Measurements from ENCODE around the gene NFATC2IP. TPM values are rescaled to one million over a fixed set of nuclear protein-coding genes. Genes with fewer than 3 reads are reported as not detected.
"Not testable (repeated sequence)": the region's sequence is repeated elsewhere in the genome, so short reads cannot be mapped to it uniquely, and the experiment has no call there.

Gene NFATC2IP
- total RNA-seq, 2 experiments from 2014 or later = 69.2 to 72.7 TPM

DNA sequence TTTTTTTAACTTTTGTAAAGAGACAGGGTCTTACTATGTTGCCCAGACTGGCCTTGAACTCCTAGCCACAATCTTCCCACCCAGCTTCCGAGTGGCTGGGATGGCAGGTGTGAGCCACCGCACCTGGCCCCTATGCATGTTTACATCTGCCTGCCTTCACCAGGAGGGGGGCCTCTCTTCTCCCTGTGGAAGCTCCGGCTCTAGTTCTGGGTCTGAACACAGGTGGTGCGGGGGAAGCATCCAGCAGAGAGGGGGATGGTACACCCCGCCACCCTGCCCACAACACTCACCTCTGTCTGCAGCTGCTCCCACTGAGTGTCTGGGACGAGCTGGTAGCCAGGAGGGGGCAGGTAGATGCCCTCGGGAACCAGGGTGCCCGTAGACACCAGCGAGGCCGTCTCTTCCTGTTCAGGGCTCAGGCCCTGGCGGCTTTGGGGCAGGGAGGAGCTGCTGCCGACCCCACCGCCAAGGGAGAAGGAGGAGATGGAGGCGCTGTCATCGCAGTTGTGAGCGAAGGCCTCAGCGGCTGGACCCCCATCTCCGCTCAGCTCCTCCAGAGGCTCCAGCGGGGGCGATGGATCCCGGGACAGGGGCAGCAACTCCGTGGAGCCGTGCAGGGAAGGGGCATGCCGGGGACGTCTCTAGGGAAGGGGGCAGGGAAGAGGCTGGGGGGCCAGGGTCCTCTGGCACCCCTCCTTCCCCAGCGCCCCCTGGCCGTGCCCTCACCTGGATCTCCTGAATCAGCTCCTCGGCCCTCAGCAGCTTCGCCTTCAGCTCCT is 36.6 kb upstream of the NFATC2IP start:
- Mint-ChIP-seq H3K4me1 (peaks cover 3% of the 10 kb centered on the region), H3K27ac (no peak overlapping the region), H3K9me3 (ENCODE audit: low read depth) (no peaks in the 10 kb centered on the region), H3K36me3 (ENCODE audit: low read depth) (peaks cover 24% of the 10 kb centered on the region), H3K4me3 (no peak overlapping the region), H3K27me3 (no peaks in the 10 kb centered on the region)
- ChIA-PET POLR2A (no interaction called here), CTCF (interaction anchor here (0.8 kb wide), 1 partner anchor 267 kb away, joined by 3 read pairs; no protein-coding TSS in a partner anchor)
- ATAC-seq (no peak), DNase-seq (no peak)
- intact Hi-C loops (cut with DNase I, micrococcal nuclease) = no loop called here

DNA sequence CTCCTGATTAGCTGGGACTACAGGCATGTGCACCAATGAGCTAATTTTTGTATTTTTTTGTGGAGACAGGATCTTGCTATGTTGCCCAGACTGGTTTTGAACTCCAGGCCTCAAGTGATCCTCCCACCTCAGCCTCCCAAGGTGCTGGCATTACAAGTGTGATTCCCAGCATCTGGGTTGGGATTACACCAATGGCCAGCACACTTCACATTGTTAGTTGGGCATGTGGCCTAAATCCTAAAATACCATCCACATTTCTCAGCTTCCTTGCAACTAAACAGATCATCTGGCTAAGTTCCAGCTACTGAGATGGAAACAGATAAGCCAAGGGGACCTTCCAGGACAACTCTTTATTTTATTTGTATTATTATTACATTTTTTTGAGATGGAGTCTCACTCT is 35.6 kb upstream of the NFATC2IP start:
- no peaks in the 10 kb centered on the region for H3K9me3 Mint-ChIP-seq (ENCODE audit: low read depth)
- H3K27me3 Mint-ChIP-seq = no peaks in the 10 kb centered on the region
- H3K36me3 Mint-ChIP-seq (ENCODE audit: low read depth) = peaks cover 25% of the 10 kb centered on the region
- CTCF ChIA-PET = interaction anchor here (1.2 to 1.3 kb wide), 2 partner anchors 9 to 59 kb away, joined by 3 read pairs; no protein-coding TSS in a partner anchor
- H3K27ac Mint-ChIP-seq = no peak overlapping the region
- peaks cover 2% of the 10 kb centered on the region for H3K4me1 Mint-ChIP-seq
- intact Hi-C loops (cut with DNase I, micrococcal nuclease) = no loop called here
- DNase-seq = no peak
- no peak overlapping the region for H3K4me3 Mint-ChIP-seq
- POLR2A ChIA-PET = no interaction called here
- ATAC-seq = no peak

DNA sequence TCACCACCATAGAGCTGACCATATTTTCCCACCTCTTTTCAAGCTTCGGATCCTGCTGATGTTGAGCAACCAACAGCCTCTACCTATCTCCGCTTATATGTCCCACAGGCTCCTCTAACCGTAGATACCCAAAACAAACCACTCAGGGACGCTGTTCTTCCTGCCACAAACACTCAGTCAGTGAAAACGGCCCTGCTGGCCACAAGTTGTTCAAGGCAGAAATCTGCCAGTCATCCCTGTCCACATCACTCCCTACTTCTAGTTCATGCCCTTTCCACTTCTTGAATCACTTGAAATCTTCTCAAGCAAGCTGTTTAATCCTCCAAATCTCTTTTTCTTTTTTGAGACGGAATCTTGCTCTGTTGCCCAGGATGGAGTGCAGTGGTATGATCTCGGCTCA is 33.6 kb upstream of the NFATC2IP start:
- Mint-ChIP-seq H3K4me3 (no peak overlapping the region), H3K27ac (no peak overlapping the region), H3K36me3 (ENCODE audit: low read depth) (peaks cover 24% of the 10 kb centered on the region), H3K27me3 (no peaks in the 10 kb centered on the region), H3K9me3 (ENCODE audit: low read depth) (no peaks in the 10 kb centered on the region), H3K4me1 (no peaks in the 10 kb centered on the region)
- ATAC-seq (no peak), DNase-seq (no peak)
- CTCF ChIA-PET = interaction anchor here (1.0 kb wide), 1 partner anchor 12 kb away, joined by 3 read pairs; no protein-coding TSS in a partner anchor
- POLR2A ChIA-PET = interaction anchor here (0.6 kb wide), 1 partner anchor 19 kb away, joined by 6 read pairs; no protein-coding TSS in a partner anchor
- intact Hi-C loops (cut with DNase I, micrococcal nuclease) = no loop called here

DNA sequence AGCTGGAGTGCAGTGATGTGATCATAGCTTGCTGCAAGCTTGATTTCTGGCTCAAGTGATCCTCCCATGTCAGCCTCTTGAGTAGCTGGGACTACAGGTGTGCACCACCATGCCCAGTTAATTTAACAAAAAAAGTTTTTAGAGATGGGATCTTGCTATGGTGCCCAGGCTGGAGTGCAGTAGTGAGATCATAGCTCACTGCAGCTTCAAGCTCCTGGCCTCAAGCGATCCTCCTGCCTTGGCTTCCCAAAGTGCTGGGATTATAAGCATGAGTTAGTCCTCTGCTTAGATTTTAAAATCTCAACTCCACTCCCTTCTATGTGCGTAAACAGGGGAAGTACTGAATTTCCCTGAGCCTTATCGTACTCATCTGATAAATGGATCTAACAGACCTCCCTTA is 32.0 kb upstream of the NFATC2IP start:
- CTCF ChIA-PET = interaction anchor here (0.6 to 2.1 kb wide), 2 partner anchors 19 to 26 kb away, joined by 3 to 12 read pairs; no protein-coding TSS in a partner anchor
- Mint-ChIP-seq H3K4me3 (no peak overlapping the region), H3K4me1 (peaks cover 3% of the 10 kb centered on the region), H3K27ac (no peak overlapping the region), H3K27me3 (no peaks in the 10 kb centered on the region), H3K9me3 (ENCODE audit: low read depth) (no peaks in the 10 kb centered on the region), H3K36me3 (ENCODE audit: low read depth) (peaks cover 22% of the 10 kb centered on the region)
- POLR2A ChIA-PET = no interaction called here
- no peak for ATAC-seq
- no peak for DNase-seq
- intact Hi-C loops (cut with DNase I, micrococcal nuclease) = no loop called here

DNA sequence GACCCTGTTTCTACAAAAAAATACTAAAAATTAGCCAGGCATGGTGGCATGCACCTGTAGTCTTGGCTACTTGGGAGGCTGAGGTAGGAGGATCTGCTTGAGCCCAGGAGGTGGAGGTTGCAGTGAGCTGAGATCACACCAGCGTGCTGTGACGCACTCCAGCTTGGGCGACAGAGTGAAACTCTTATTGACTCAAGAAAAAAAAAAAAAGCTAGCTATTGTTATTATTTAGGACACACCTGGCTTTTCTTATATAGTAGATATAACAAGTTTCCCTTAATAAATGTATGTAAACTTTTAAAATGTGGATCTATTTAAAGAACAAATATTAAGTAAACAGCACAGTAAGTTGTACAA is 27.5 kb upstream of the NFATC2IP start:
- POLR2A ChIA-PET = interaction anchor here (0.6 to 1.1 kb wide), 3 partner anchors 13 to 71 kb away, joined by 3 to 4 read pairs (median 3); no protein-coding TSS in a partner anchor
- intact Hi-C loops (cut with DNase I, micrococcal nuclease) = loop anchor here (5.0 to 10.0 kb wide), 2 partner anchors 46 to 1142 kb away; partner anchors contain the start of genes ALDOA (in 1 of the 2) and ATP2A1 (in 1 of the 2)
- H3K36me3 Mint-ChIP-seq (ENCODE audit: low read depth) = peaks cover 8% of the 10 kb centered on the region
- H3K27me3 Mint-ChIP-seq = no peaks in the 10 kb centered on the region
- peak overlapping the region; percentile 32 for H3K4me3 Mint-ChIP-seq
- peaks cover 14% of the 10 kb centered on the region for H3K4me1 Mint-ChIP-seq
- CTCF ChIA-PET = interaction anchor here (0.7 to 0.9 kb wide), 2 partner anchors 15 to 22 kb away, joined by 4 read pairs; no protein-coding TSS in a partner anchor
- no peak overlapping the region for H3K27ac Mint-ChIP-seq
- DNase-seq (no peak), ATAC-seq (no peak)
- H3K9me3 Mint-ChIP-seq (ENCODE audit: low read depth) = no peaks in the 10 kb centered on the region

DNA sequence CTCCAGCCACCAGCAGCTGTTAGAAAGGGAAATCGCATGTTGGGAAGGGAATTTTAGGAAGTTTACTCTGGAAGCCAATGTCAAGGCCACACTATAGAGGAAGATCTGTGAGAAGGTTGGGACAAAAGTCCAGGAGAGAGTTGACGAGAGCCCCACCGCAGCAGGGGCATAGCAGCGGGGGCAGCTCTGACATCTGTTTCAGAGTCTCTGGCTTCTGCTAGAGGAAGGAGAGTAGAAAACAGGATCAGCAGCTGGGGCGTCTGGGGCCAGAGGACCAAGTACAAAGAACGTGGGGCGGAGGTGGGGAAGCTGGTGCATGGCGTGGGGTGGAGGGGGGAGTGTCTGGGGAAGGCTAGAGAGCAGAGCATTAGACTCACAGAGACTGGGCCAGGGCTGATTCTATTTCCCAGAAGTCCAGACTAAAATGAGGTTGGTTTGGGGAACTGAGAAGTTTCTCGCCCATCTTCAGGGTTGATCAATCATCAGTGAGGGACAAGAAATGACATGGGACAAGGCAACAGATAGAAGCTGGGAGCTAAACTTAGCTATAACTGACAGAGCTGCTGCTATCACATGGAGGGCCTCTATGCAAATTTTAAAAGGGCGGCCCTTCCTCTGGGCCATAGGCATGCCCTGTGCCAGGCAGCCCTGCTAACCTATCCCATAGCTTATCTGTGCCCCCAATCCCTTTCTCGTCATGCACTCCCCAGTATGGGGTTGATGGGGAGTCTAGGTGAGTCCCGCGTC is 26.9 kb upstream of the NFATC2IP start:
- peak overlapping the region; percentile 42 for H3K27ac Mint-ChIP-seq
- H3K27me3 Mint-ChIP-seq = no peaks in the 10 kb centered on the region
- ChIA-PET POLR2A (interaction anchor here (0.6 to 1.1 kb wide), 2 partner anchors 13 to 70 kb away, joined by 3 read pairs; no protein-coding TSS in a partner anchor), CTCF (interaction anchor here (0.6 to 0.7 kb wide), 2 partner anchors 14 to 50 kb away, joined by 3 to 4 read pairs; no protein-coding TSS in a partner anchor)
- no peak for DNase-seq
- H3K36me3 Mint-ChIP-seq (ENCODE audit: low read depth) = peaks cover 7% of the 10 kb centered on the region
- intact Hi-C loops (cut with DNase I, micrococcal nuclease) = loop anchor here (5.0 to 10.0 kb wide), 2 partner anchors 47 to 1141 kb away; partner anchors contain the start of genes ALDOA (in 1 of the 2) and ATP2A1 (in 1 of the 2)
- H3K4me3 Mint-ChIP-seq = peak overlapping the region; percentile 87
- no peaks in the 10 kb centered on the region for H3K9me3 Mint-ChIP-seq (ENCODE audit: low read depth)
- H3K4me1 Mint-ChIP-seq = peaks cover 14% of the 10 kb centered on the region
- ATAC-seq = no peak

DNA sequence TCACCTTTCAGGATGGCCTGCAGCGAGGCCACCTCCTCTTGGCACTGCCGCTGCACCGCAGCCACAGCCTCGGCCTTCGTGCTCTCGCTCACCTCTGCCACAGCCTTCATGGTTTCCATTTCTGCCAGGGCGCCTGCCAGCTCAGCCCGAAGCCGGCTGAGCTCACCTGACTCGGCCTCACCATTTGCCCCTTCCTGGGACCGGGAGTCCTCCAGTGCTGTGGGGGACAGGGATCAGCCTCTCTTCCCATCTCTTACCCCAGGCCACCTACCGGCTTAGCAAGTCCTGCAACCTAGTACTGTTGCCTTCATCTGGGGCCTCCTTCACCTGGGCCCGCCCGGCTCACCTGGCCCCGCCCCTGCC is 26.4 kb upstream of the NFATC2IP start:
- Mint-ChIP-seq H3K4me1 (peaks cover 14% of the 10 kb centered on the region), H3K27ac (peak overlapping the region; percentile 42), H3K27me3 (no peaks in the 10 kb centered on the region), H3K36me3 (ENCODE audit: low read depth) (peaks cover 7% of the 10 kb centered on the region), H3K4me3 (peak overlapping the region; percentile 87), H3K9me3 (ENCODE audit: low read depth) (no peaks in the 10 kb centered on the region)
- intact Hi-C loops (cut with DNase I, micrococcal nuclease) = loop anchor here (5.0 to 10.0 kb wide), 2 partner anchors 47 to 1140 kb away; partner anchors contain the start of genes ALDOA (in 1 of the 2) and ATP2A1 (in 1 of the 2)
- no peak for ATAC-seq
- no peak for DNase-seq
- CTCF ChIA-PET = no interaction called here
- POLR2A ChIA-PET = interaction anchor here (1.1 kb wide), 1 partner anchor 12 kb away, joined by 3 read pairs; no protein-coding TSS in a partner anchor

DNA sequence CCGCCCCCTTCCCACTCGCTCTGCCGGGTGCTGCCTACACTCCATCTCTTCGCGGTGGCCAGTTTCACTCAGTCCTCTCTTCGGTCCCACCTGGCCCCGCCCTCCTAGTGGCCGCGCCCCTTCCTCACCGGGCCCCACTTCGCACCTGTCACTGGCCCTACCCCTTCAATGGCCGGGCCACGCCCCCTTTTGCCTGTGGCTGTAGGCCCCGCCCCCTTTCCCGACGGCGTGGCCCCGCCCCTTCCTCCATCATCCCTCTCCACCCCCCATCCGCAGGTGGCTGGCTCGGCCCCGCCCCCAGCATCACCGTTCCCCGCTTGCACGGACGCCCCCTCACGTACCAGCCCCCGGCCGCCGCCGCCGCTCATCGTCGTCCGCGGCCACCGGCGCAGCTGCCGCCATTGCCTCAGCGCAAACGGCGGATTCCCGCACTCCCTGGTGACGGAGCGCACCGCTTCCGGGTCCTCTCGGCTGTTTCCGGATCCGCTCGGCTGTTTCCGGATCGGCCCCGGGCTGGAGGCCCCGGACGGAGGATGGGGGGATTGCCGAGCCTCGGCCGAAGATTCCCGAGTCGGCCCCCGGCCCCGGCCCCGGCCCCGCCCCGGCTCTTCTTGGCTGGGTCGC is 25.9 kb upstream of the NFATC2IP start, which contains the start of gene RABEP2:
Gene RABEP2 (minus strand): TSS at position 477 of the 624 bp plus-strand sequence. CDS start 75 bp downstream, at position 402.
- POLR2A ChIA-PET = no interaction called here
- no peaks in the 10 kb centered on the region for H3K9me3 Mint-ChIP-seq (ENCODE audit: low read depth)
- peaks cover 4% of the 10 kb centered on the region for H3K36me3 Mint-ChIP-seq (ENCODE audit: low read depth)
- peak; percentile 93 for ATAC-seq
- H3K4me1 Mint-ChIP-seq = peaks cover 14% of the 10 kb centered on the region
- H3K27me3 Mint-ChIP-seq = no peaks in the 10 kb centered on the region
- peak within 1 kb of the TSS; percentile 96 for H3K27ac Mint-ChIP-seq
- CTCF ChIA-PET = no interaction called here
- intact Hi-C loops (cut with DNase I, micrococcal nuclease) = loop anchor here (1.0 to 10.0 kb wide), 12 partner anchors 11 to 1140 kb away; partner anchors contain the start of genes SH2B1 (in 2 of the 2), ALDOA (in 1 of the 2), ATP2A1 (in 1 of the 2) and NFATC2IP (in 1 of the 2)
- DNase-seq = peak; percentile 99
- peak within 1 kb of the TSS; percentile 87 for H3K4me3 Mint-ChIP-seq

DNA sequence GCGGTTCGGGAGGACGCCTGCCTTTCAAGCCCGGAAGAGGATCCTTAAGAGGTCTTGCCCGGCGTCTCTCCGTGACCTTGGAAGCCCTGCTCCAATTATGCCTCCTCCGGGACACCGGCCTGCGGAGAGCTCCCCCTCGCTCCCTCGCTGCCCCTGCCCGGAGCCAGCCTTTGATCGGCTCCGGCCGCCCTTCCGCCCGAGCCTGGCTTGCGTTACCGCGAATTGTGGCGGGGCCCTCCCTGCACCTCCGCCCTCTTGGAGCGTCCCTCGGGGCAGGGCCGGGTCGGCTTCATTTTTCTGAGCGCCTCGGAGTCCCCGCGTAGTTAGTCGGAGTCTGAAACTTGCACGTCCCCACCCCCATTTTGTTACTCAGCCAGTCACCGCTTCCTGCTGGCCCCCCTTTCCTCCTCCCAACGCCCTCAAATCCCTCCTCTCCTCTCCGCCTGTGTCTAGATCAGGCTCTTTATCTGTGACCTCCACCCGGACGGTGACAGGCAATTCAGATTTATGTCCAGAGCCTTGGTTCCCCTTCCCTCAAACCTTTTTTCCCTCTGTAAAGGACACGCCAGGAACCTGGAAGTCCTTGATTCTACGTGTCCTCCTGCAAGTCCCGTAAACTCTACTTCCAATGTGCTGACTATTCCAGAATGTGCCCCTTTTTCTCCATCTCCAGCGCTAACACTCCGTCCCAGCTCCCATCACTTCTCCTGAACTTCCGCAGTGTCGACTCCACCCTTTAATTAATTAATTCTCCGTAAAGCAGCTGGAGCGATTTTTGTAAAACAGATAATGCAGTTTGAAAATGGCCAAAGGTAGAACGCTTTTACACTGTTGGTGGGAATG is 25.1 kb upstream of the NFATC2IP start:
- H3K9me3 Mint-ChIP-seq (ENCODE audit: low read depth) = no peaks in the 10 kb centered on the region
- DNase-seq (peak; percentile 92), ATAC-seq (peak; percentile 74)
- H3K27ac Mint-ChIP-seq = peak overlapping the region; percentile 96
- ChIA-PET POLR2A (no interaction called here), CTCF (interaction anchor here (1.8 to 2.4 kb wide), 2 partner anchors 11 to 19 kb away, joined by 7 to 10 read pairs; no protein-coding TSS in a partner anchor)
- H3K36me3 Mint-ChIP-seq (ENCODE audit: low read depth) = peaks cover 3% of the 10 kb centered on the region
- intact Hi-C loops (cut with DNase I, micrococcal nuclease) = loop anchor here (1.0 to 10.0 kb wide), 11 partner anchors 11 to 1139 kb away; partner anchors contain the start of genes SH2B1 (in 2 of the 2), ALDOA (in 1 of the 2), NFATC2IP (in 1 of the 2) and SGF29 (in 1 of the 2)
- H3K27me3 Mint-ChIP-seq = no peaks in the 10 kb centered on the region
- peaks cover 16% of the 10 kb centered on the region for H3K4me1 Mint-ChIP-seq
- H3K4me3 Mint-ChIP-seq = peak overlapping the region; percentile 87

DNA sequence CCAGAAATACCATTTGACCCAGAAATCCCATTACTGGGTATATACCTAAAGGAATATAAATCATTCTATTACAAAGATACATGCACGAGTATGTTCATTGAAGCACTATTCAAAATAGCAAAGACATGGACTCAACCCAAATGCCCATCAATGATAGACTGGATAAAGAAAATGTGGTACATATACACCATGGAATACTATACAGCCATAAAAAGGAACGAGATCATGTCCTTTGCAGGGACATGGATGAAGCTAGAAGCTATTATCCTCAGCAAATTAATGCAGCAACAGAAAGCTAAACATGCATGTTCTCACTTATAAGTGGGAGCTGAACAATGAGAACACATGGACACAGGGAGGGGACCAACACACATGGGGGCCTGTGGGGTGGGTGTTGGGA is 24.5 kb upstream of the NFATC2IP start:
- intact Hi-C loops (cut with DNase I, micrococcal nuclease) = loop anchor here (5.0 to 10.0 kb wide), 3 partner anchors 64 to 1139 kb away; partner anchors contain the start of genes ALDOA (in 1 of the 2), SGF29 (in 1 of the 2) and SH2B1 (in 1 of the 2)
- Mint-ChIP-seq H3K27ac (peak overlapping the region; percentile 96), H3K4me1 (peaks cover 22% of the 10 kb centered on the region), H3K4me3 (peak overlapping the region; percentile 87)
- POLR2A ChIA-PET; H3K36me3 Mint-ChIP-seq (ENCODE audit: low read depth); H3K27me3 Mint-ChIP-seq; H3K9me3 Mint-ChIP-seq (ENCODE audit: low read depth); DNase-seq; ATAC-seq: not testable (repeated sequence)
- CTCF ChIA-PET = interaction anchor here (0.9 to 2.4 kb wide), 3 partner anchors 10 to 188 kb away, joined by 5 to 10 read pairs (median 7); no protein-coding TSS in a partner anchor

Data from activated CD4-positive, alpha-beta T cell treated with anti-CD3 and anti-CD28 coated beads for 36 hours (primary cell).